ENCODE measurements around the gene SCAF8. TPM values are rescaled to one million over a fixed set of nuclear protein-coding genes. Genes with fewer than 3 reads are reported as not detected.

SCAF8 gene
- total RNA-seq, 4 donors from 2014 or later, result 29.5 to 52.8 (median 37.4) TPM

- ATAC-seq (ENCODE audit: low FRiP score), result no peak
- no peak for TF ChIP-seq CTCF (IDR thresholded peaks at IDR 0.05)
- no peak for DNase-seq (ENCODE audit: low spot score)
These were observed 97.6 kb downstream of the SCAF8 start for GRCh38 chr6:154830771-154831170.

GRCh38 chr6:154835307-154835706 is 102.1 kb downstream of the SCAF8 start:
- no peak for TF ChIP-seq CTCF (IDR thresholded peaks at IDR 0.05)
- ATAC-seq (ENCODE audit: low FRiP score) (no peak), DNase-seq (ENCODE audit: low spot score) (no peak)

GRCh38 chr6:154839546-154839945 is 106.3 kb downstream of the SCAF8 start:
- no peak for DNase-seq (ENCODE audit: low spot score)
- ATAC-seq (ENCODE audit: low FRiP score), result no peak
- no peak for TF ChIP-seq CTCF (IDR thresholded peaks at IDR 0.05)

- ATAC-seq (ENCODE audit: low FRiP score) (no peak), DNase-seq (ENCODE audit: low spot score) (no peak)
- TF ChIP-seq CTCF (IDR thresholded peaks at IDR 0.05), result no peak
These were observed 107.1 kb downstream of the SCAF8 start for GRCh38 chr6:154840363-154840762.

GRCh38 chr6:154841109-154841508 is 107.9 kb downstream of the SCAF8 start:
- ATAC-seq (ENCODE audit: low FRiP score) (no peak), DNase-seq (ENCODE audit: low spot score) (no peak)
- TF ChIP-seq CTCF (IDR thresholded peaks at IDR 0.05), result no peak

- TF ChIP-seq CTCF (IDR thresholded peaks at IDR 0.05), result no peak
- ATAC-seq (ENCODE audit: low FRiP score) (no peak), DNase-seq (ENCODE audit: low spot score) (no peak)
These were observed 109.6 kb downstream of the SCAF8 start for GRCh38 chr6:154842833-154843232.

- ATAC-seq (ENCODE audit: low FRiP score) (no peak), DNase-seq (ENCODE audit: low spot score) (no peak)
- no peak for TF ChIP-seq CTCF (IDR thresholded peaks at IDR 0.05)
These were observed 114.1 kb downstream of the SCAF8 start for GRCh38 chr6:154847318-154847717.
